Measurements from ENCODE around the gene TAP2.

TAP2 gene

GRCh38 chr6:32838114-32838958 lies at the start of gene TAP2:
Gene TAP2 (minus strand): TSS chr6:32838739. CDS start chr6:32838233, 506 bp downstream.
- intact Hi-C loops (cut with DNase I; ENCODE audit: low total_unique reads), result loop anchor here (2.0 to 5.0 kb wide), 3 partner anchors 14 to 129 kb away; partner anchors contain the start of genes BRD2 and TAP1
- peak within 1 kb of the TSS; percentile 88 to 90 for H3K4me3 ChIP-seq
- peak; percentile 93 to 97 for TF ChIP-seq CTCF (IDR thresholded peaks at IDR 0.05)
- DNase-seq, result peak; percentile 95 to 97
- no peaks in the 10 kb centered on the region for H3K27me3 ChIP-seq
- peaks cover 0 to 17% (median 11%) of the 10 kb centered on the region in 4 donors for H3K4me1 ChIP-seq
- H3K36me3 ChIP-seq, result peaks cover 0 to 27% (median 17%) of the 10 kb centered on the region in 3 donors
- H3K27ac ChIP-seq, result peak within 1 kb of the TSS; percentile 88 to 89
- H3K9me3 ChIP-seq, result no peaks in the 10 kb centered on the region

GRCh38 chr6:32887616-32888015 lies 49.1 kb upstream of the TAP2 start:
- intact Hi-C loops (cut with DNase I; ENCODE audit: low total_unique reads), result loop anchor here (10.0 kb wide), 1 partner anchor 67 kb away; the partner anchor contains the start of gene HLA-DMA
- H3K36me3 ChIP-seq, result no peaks in the 10 kb centered on the region
- H3K4me1 ChIP-seq, result peaks cover 0 to 11% (median 0%) of the 10 kb centered on the region in 4 donors
- no peak overlapping the region for H3K4me3 ChIP-seq
- no peaks in the 10 kb centered on the region for H3K9me3 ChIP-seq
- H3K27me3 ChIP-seq, result no peaks in the 10 kb centered on the region
- TF ChIP-seq CTCF (IDR thresholded peaks at IDR 0.05), result no peak
- no peak for DNase-seq
- H3K27ac ChIP-seq, result no peak overlapping the region

GRCh38 chr6:32886681-32887383 lies 48.3 kb upstream of the TAP2 start:
- no peak for TF ChIP-seq CTCF (IDR thresholded peaks at IDR 0.05)
- DNase-seq, result peak in 1 of 2 donors; percentile 24
- peaks cover 0 to 11% (median 0%) of the 10 kb centered on the region in 4 donors for H3K4me1 ChIP-seq
- no peaks in the 10 kb centered on the region for H3K9me3 ChIP-seq
- intact Hi-C loops (cut with DNase I; ENCODE audit: low total_unique reads), result loop anchor here (10.0 kb wide), 1 partner anchor 68 kb away; the partner anchor contains the start of gene HLA-DMA
- no peaks in the 10 kb centered on the region for H3K36me3 ChIP-seq
- H3K27ac ChIP-seq, result no peak overlapping the region
- H3K27me3 ChIP-seq, result no peaks in the 10 kb centered on the region
- no peak overlapping the region for H3K4me3 ChIP-seq

- no peak overlapping the region for H3K27ac ChIP-seq
- H3K4me3 ChIP-seq, result no peak overlapping the region
- no peaks in the 10 kb centered on the region for H3K9me3 ChIP-seq
- H3K36me3 ChIP-seq, result no peaks in the 10 kb centered on the region
- no peak for DNase-seq
- TF ChIP-seq CTCF (IDR thresholded peaks at IDR 0.05), result peak; percentile 60 to 70
- peaks cover 0 to 11% (median 0%) of the 10 kb centered on the region in 4 donors for H3K4me1 ChIP-seq
- no peaks in the 10 kb centered on the region for H3K27me3 ChIP-seq
- intact Hi-C loops (cut with DNase I; ENCODE audit: low total_unique reads), result loop anchor here (2.0 to 10.0 kb wide), 2 partner anchors 69 to 97 kb away; partner anchors contain the start of gene HLA-DMA
Measured at GRCh38 chr6:32885698-32886286, 47.3 kb upstream of the TAP2 start.

GRCh38 chr6:32883789-32884188 lies 45.2 kb upstream of the TAP2 start:
- H3K4me1 ChIP-seq, result peaks cover 0 to 14% (median 0%) of the 10 kb centered on the region in 4 donors
- peaks cover 0 to 8% of the 10 kb centered on the region in 2 donors for H3K27me3 ChIP-seq
- intact Hi-C loops (cut with DNase I; ENCODE audit: low total_unique reads), result loop anchor here (2.0 to 10.0 kb wide), 2 partner anchors 71 to 99 kb away; partner anchors contain the start of gene HLA-DMA
- H3K36me3 ChIP-seq, result no peaks in the 10 kb centered on the region
- peak overlapping the region in 1 of 2 donors; percentile 34 for H3K27ac ChIP-seq
- no peak overlapping the region for H3K4me3 ChIP-seq
- no peaks in the 10 kb centered on the region for H3K9me3 ChIP-seq
- DNase-seq, result peak; percentile 58 to 84
- no peak for TF ChIP-seq CTCF (IDR thresholded peaks at IDR 0.05)
